Stomach (tissue), 4 donors: ENCODE data around the gene MAMDC2.

ENCODE experiments used
- CTCF ChIP-seq, 7 experiments: fragments of 450-650 bp in 4 of 7; fragments of 200-600 bp in 3 of 7; sonication (generic) in 3 of 7; IDR thresholded peaks; one replicate each; pipeline ENCODE4 v1.5.1; 2016 to 2019; ENCODE audit warnings: antibody characterized with exemption in 7 of 7, control low read depth in 2 of 7, mild to moderate bottlenecking in 1 of 7
- EP300 ChIP-seq: sonication (generic); formaldehyde crosslinking; IDR thresholded peaks from one replicate; pipeline ENCODE4 v1.6.1; 2017; ENCODE audit warnings: antibody characterized with exemption
- POLR2A ChIP-seq, 4 donors: fragments of 450-650 bp; IDR thresholded peaks; one replicate each; pipeline ENCODE4 v1.6.1; 2016; ENCODE audit warnings: antibody characterized with exemption in 4 of 4, control low read depth in 2 of 4, mild to moderate bottlenecking in 1 of 4, moderate library complexity in 1 of 4
- POLR2AphosphoS5 ChIP-seq, 3 donors: sonication (generic); formaldehyde crosslinking; IDR thresholded peaks; one replicate each; pipeline ENCODE4 v1.6.1; 2016; ENCODE audit warnings: antibody characterized with exemption in 3 of 3

- TF ChIP-seq POLR2A (IDR thresholded peaks at IDR 0.05) (no peak), CTCF (IDR thresholded peaks at IDR 0.05) (no peak), POLR2AphosphoS5 (IDR thresholded peaks at IDR 0.05) (no peak), EP300 (no peak)
Measured at GRCh38 chr9:70073193-70073592, 29.5 kb downstream of the MAMDC2 start.
